Nephron (organoid): Measurements from ENCODE around the gene TTC22.
A peak's percentile ranks its signal among the peaks of the same experiment; 100 is the strongest.

Source experiments
- H3K27ac Mint-ChIP-seq, 3 experiments: 2 replicates each; pipeline ENCODE4 v1.8.0; 2020; ENCODE audit warnings: mixed read lengths in 3 of 3, mild to moderate bottlenecking in 2 of 3, moderate library complexity in 1 of 3
- H3K27me3 Mint-ChIP-seq: 2 replicates; pipeline ENCODE4 v1.8.0; 2021; ENCODE audit warnings: low read depth, mild to moderate bottlenecking, moderate library complexity, mixed read lengths
- H3K36me3 Mint-ChIP-seq: 2 replicates; pipeline ENCODE4 v1.8.0; 2020; ENCODE audit warnings: low read depth, mixed read lengths
- H3K4me1 Mint-ChIP-seq: 2 replicates; pipeline ENCODE4 v1.8.0; 2020; ENCODE audit warnings: mixed read lengths
- H3K4me3 Mint-ChIP-seq, 3 experiments: 2 replicates each; pipeline ENCODE4 v1.8.0; 2020; ENCODE audit warnings: mild to moderate bottlenecking in 3 of 3, mixed read lengths in 3 of 3, moderate library complexity in 2 of 3
- H3K9me3 Mint-ChIP-seq: 2 replicates; pipeline ENCODE4 v1.8.0; 2020; ENCODE audit warnings: mixed read lengths
- CTCF ChIP-seq, 3 experiments: fragments of 200-600 bp; sonication (generic); IDR thresholded peaks; one replicate each; pipeline ENCODE4 v1.5.0; 2021; ENCODE audit warnings: antibody characterized with exemption in 3 of 3; ENCODE audit not compliant: unreplicated experiment in 3 of 3

TTC22 gene

GRCh38 chr1:54796902-54797301 lies 4.2 kb downstream of the TTC22 start:
- peak overlapping the region in 1 of 3 experiments; percentile 44 for H3K27ac Mint-ChIP-seq
- H3K9me3 Mint-ChIP-seq: no peaks in the 10 kb centered on the region
- H3K27me3 Mint-ChIP-seq: peaks cover 34% of the 10 kb centered on the region
- no peaks in the 10 kb centered on the region for H3K36me3 Mint-ChIP-seq
- peaks cover 28% of the 10 kb centered on the region for H3K4me1 Mint-ChIP-seq
- no peak for TF ChIP-seq CTCF (IDR thresholded peaks at IDR 0.05; ENCODE audit: unreplicated experiment in 3 of 3)
- H3K4me3 Mint-ChIP-seq: no peak overlapping the region

DNA sequence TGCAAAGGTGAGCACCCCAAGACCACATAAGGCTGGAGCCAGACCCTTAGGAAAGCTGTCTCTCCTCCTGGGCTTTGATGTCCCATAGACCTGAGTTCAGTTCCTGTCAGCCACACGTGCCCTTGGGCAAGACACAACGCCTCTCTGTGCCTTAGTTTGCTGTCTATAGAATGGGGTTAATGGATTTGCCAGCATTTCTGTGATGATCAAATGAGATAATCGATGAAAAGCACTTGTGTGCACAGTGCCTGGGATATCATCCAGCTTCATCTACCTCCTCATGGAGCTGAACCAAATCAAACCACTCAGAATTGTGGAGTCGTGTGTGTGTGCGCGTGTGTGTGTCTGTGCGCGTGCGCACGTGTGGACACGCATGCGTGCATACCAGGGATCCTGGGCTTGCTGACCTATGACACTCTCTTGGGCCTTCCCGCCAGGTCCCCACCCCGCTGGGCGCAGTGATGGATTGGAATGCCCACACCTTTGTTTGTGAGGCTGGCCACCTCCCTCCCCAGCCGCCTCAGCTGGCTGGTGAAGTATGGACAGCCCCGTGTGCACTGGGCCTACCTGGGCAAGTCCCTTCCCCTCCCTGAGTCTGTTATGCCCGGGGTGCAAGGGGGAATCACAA lies 5.2 kb downstream of the TTC22 start:
- Mint-ChIP-seq H3K4me3 (no peak overlapping the region), H3K9me3 (no peaks in the 10 kb centered on the region), H3K36me3 (no peaks in the 10 kb centered on the region), H3K27me3 (peaks cover 28% of the 10 kb centered on the region), H3K4me1 (peaks cover 28% of the 10 kb centered on the region), H3K27ac (peak overlapping the region in 1 of 3 experiments; percentile 59)
- TF ChIP-seq CTCF (IDR thresholded peaks at IDR 0.05; ENCODE audit: unreplicated experiment in 3 of 3): no peak

DNA sequence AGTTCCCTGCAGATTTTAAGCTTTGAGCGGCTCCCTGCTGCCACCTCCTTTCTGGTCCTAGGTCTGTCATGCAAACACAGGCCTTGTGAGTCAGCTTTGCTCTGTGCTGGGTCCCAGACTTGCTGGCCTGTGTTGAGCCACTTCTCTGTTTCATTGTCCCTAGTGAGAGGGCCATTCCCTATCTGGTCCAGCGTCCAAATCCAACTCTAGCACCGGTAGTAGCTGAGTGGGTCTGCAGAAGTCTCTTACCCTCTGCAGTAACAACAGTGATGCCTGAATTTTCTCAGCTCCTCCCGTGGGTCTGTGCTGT lies 5.8 kb downstream of the TTC22 start:
- Mint-ChIP-seq H3K27ac (peak overlapping the region in 1 of 3 experiments; percentile 59), H3K36me3 (no peaks in the 10 kb centered on the region), H3K4me3 (no peak overlapping the region), H3K9me3 (no peaks in the 10 kb centered on the region), H3K27me3 (peaks cover 29% of the 10 kb centered on the region), H3K4me1 (peaks cover 28% of the 10 kb centered on the region)
- no peak for TF ChIP-seq CTCF (IDR thresholded peaks at IDR 0.05; ENCODE audit: unreplicated experiment in 3 of 3)

- peaks cover 24% of the 10 kb centered on the region for H3K4me1 Mint-ChIP-seq
- no peaks in the 10 kb centered on the region for H3K9me3 Mint-ChIP-seq
Measured at GRCh38 chr1:54794451-54795355, 6.4 kb downstream of the TTC22 start.

GRCh38 chr1:54792686-54793282 lies 8.3 kb downstream of the TTC22 start:
- Mint-ChIP-seq H3K36me3 (no peaks in the 10 kb centered on the region), H3K4me1 (peaks cover 23% of the 10 kb centered on the region), H3K4me3 (peak overlapping the region; percentile 5 to 64 (median 59)), H3K27ac (peak overlapping the region; percentile 84 to 91 (median 90)), H3K9me3 (no peaks in the 10 kb centered on the region), H3K27me3 (peaks cover 28% of the 10 kb centered on the region)
- TF ChIP-seq CTCF (IDR thresholded peaks at IDR 0.05; ENCODE audit: unreplicated experiment in 3 of 3): no peak

More at GRCh38 chr1:54794451-54795355, 6.4 kb downstream of the TTC22 start:
- Mint-ChIP-seq H3K4me3 (no peak overlapping the region), H3K27me3 (peaks cover 27% of the 10 kb centered on the region), H3K36me3 (no peaks in the 10 kb centered on the region), H3K27ac (peak overlapping the region in 2 of 3 experiments; percentile 7 to 50)
- no peak for TF ChIP-seq CTCF (IDR thresholded peaks at IDR 0.05; ENCODE audit: unreplicated experiment in 3 of 3)
